Measurements from ENCODE around the gene TCL1A.

- TF ChIP-seq CTCF (IDR thresholded peaks at IDR 0.05; ENCODE audit: insufficient read depth, low read length) (no peak), POLR2AphosphoS5 (IDR thresholded peaks at IDR 0.05; ENCODE audit: low read depth) (no peak)
Measured at GRCh38 chr14:95756127-95756526, 42.2 kb upstream of the TCL1A start.
